Measurements from ENCODE around the gene FRZB. TPM values are rescaled to one million over a fixed set of nuclear protein-coding genes. Genes with fewer than 3 reads are reported as not detected.

FRZB gene
- total RNA-seq, 2 donors from 2014 or later = 140 to 203 TPM

DNA sequence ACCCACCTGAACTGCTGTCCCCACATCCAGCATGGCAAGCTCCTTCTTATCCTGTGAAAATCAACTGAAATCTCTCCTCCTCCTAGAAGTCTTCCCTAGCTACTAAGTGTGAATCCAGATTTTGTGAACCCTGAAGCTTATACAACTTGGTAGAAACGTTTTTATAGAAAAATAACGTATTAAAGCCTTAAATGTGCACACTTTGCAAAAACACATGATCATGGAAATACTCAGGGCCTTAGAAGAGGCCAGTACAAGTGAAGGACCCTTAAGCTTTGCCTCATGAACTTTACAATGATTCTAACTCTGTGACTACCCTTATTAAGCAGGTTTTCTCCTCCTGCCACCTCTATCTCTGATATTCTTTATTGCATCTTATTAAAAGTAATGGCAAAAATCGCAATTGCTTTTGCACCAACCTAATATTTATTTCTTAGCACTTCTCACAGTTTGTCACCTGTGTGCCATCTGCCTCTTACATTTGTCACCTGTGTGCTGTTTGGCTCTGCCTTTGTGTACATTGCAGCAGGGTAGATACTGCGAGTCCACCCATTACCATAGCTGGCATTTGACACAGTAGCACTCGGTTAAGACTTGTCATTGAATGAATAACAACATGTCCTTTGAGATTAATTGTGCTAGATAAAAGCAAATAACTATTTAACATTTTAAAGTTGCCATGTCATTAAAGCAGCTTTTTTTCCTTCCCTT is 42.2 kb downstream of the FRZB start:
- H3K4me1 ChIP-seq (ENCODE audit: control insufficient read depth in 1 of 2, low read depth in 2 of 2) = peaks cover 0 to 23% of the 10 kb centered on the region in 2 donors
- H3K27me3 ChIP-seq (replicated peaks; ENCODE audit: insufficient read depth) = no peaks in the 10 kb centered on the region
- no peak overlapping the region for H3K27ac ChIP-seq
- H3K36me3 ChIP-seq = no peaks in the 10 kb centered on the region
- H3K9me3 ChIP-seq = no peaks in the 10 kb centered on the region
- no peak overlapping the region for H3K4me3 ChIP-seq
- ATAC-seq (ENCODE audit: insufficient number of reproducible peaks, low FRiP score, low read depth) = no peak
- TF ChIP-seq, protein P1, sequence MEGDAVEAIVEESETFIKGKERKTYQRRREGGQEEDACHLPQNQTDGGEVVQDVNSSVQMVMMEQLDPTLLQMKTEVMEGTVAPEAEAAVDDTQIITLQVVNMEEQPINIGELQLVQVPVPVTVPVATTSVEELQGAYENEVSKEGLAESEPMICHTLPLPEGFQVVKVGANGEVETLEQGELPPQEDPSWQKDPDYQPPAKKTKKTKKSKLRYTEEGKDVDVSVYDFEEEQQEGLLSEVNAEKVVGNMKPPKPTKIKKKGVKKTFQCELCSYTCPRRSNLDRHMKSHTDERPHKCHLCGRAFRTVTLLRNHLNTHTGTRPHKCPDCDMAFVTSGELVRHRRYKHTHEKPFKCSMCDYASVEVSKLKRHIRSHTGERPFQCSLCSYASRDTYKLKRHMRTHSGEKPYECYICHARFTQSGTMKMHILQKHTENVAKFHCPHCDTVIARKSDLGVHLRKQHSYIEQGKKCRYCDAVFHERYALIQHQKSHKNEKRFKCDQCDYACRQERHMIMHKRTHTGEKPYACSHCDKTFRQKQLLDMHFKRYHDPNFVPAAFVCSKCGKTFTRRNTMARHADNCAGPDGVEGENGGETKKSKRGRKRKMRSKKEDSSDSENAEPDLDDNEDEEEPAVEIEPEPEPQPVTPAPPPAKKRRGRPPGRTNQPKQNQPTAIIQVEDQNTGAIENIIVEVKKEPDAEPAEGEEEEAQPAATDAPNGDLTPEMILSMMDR (IDR thresholded peaks at IDR 0.05) = no peak
- no peak for DNase-seq (ENCODE audit: low spot score)

DNA sequence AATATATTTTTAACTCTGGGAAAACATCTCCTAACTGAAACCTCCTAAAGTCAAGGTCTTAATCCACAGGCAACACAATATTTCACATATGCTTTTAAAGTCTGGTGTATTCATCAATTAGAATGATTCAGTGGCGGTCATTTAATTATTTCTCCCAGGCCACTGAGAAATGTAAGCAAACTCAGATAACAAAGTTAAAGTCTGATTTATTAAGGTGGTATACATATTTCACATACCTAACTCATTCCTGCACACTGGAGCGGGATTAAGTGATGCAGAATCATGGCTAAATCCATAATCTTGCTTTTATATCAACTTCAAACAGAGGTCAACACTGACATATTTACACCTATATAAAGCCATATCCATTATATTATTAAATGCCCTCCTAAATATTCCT is 43.7 kb downstream of the FRZB start:
- Histone ChIP-seq H3K9me3 (no peaks in the 10 kb centered on the region), H3K4me3 (no peak overlapping the region), H3K36me3 (no peaks in the 10 kb centered on the region), H3K27ac (no peak overlapping the region), H3K4me1 (ENCODE audit: control insufficient read depth in 1 of 2, low read depth in 2 of 2) (peaks cover 0 to 28% of the 10 kb centered on the region in 2 donors), H3K27me3 (replicated peaks; ENCODE audit: insufficient read depth) (no peaks in the 10 kb centered on the region)
- ATAC-seq (ENCODE audit: insufficient number of reproducible peaks, low FRiP score, low read depth) (no peak), DNase-seq (ENCODE audit: low spot score) (no peak)
- TF ChIP-seq, protein P1 (IDR thresholded peaks at IDR 0.05) = no peak

GRCh38 chr2:182821182-182821581 is 45.3 kb downstream of the FRZB start:
- DNase-seq (ENCODE audit: low spot score) (no peak), ATAC-seq (ENCODE audit: insufficient number of reproducible peaks, low FRiP score, low read depth) (no peak)
- TF ChIP-seq, protein P1 (IDR thresholded peaks at IDR 0.05) = no peak
- Histone ChIP-seq H3K27ac (no peak overlapping the region), H3K4me1 (ENCODE audit: control insufficient read depth in 1 of 2, low read depth in 2 of 2) (peaks cover 8 to 26% of the 10 kb centered on the region in 2 donors), H3K4me3 (no peak overlapping the region), H3K9me3 (no peaks in the 10 kb centered on the region), H3K27me3 (replicated peaks; ENCODE audit: insufficient read depth) (no peaks in the 10 kb centered on the region), H3K36me3 (no peaks in the 10 kb centered on the region)

DNA sequence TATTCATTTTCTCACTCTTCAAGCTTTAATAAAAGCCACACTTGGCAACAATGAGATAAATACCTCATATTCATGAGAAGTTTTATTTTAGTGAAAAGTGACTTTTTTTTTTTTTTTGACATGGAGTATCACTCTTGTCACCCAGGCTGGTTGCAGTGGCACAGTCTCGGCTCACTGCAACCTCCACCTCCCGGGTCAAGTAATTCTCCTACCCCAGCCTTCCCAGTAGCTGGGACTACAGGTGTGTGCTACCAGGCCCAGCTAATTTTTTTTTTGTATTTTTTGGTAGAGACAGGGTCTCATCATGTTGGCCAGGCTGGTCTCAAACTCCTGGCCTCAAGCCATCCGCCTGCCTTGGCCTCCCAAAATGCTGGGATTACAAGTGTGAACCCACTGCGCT is 47.0 kb downstream of the FRZB start:
- no peak for DNase-seq (ENCODE audit: low spot score)
- ATAC-seq (ENCODE audit: insufficient number of reproducible peaks, low FRiP score, low read depth) = no peak
- no peaks in the 10 kb centered on the region for H3K27me3 ChIP-seq (replicated peaks; ENCODE audit: insufficient read depth)
- no peaks in the 10 kb centered on the region for H3K9me3 ChIP-seq
- H3K27ac ChIP-seq = no peak overlapping the region
- TF ChIP-seq, protein P1 (IDR thresholded peaks at IDR 0.05) = no peak
- no peaks in the 10 kb centered on the region for H3K36me3 ChIP-seq
- H3K4me1 ChIP-seq (ENCODE audit: control insufficient read depth in 1 of 2, low read depth in 2 of 2) = peaks cover 8 to 26% of the 10 kb centered on the region in 2 donors
- no peak overlapping the region for H3K4me3 ChIP-seq

- no peak overlapping the region for H3K4me3 ChIP-seq
- ATAC-seq (ENCODE audit: insufficient number of reproducible peaks, low FRiP score, low read depth) = no peak
Observed at GRCh38 chr2:182818925-182819324, 47.5 kb downstream of the FRZB start.

More at GRCh38 chr2:182818925-182819324, 47.5 kb downstream of the FRZB start:
- Histone ChIP-seq H3K4me1 (ENCODE audit: control insufficient read depth in 1 of 2, low read depth in 2 of 2) (peaks cover 8 to 26% of the 10 kb centered on the region in 2 donors), H3K36me3 (no peaks in the 10 kb centered on the region), H3K9me3 (no peaks in the 10 kb centered on the region), H3K27ac (no peak overlapping the region), H3K27me3 (replicated peaks; ENCODE audit: insufficient read depth) (no peaks in the 10 kb centered on the region)
- TF ChIP-seq, protein P1 (IDR thresholded peaks at IDR 0.05) = no peak
- DNase-seq (ENCODE audit: low spot score) = no peak
